H1 (cell line): ENCODE measurements around the gene RING1. TPM values are rescaled to one million over a fixed set of nuclear protein-coding genes. Genes with fewer than 3 reads are reported as not detected.

Source experiments
- CTCF ChIA-PET: fragments of 300-600 bp; sonication (Branson Sonifier 250); formaldehyde crosslinking; loops from one replicate; lab custom pipeline; 2021; ENCODE audit not compliant: partially characterized antibody; lab: Charles Lee
- POLR2A ChIA-PET: fragments of 300-600 bp; sonication (Branson Sonifier 250); formaldehyde crosslinking; loops from one replicate; lab custom pipeline; 2021; ENCODE audit warnings: inconsistent platforms; ENCODE audit not compliant: partially characterized antibody; lab: Charles Lee
- DNase-seq, 2 experiments: peaks; one replicate each; pipeline versions ENCODE4 v3.0.0 to v3.0.0-alpha.2; 2010 to 2022; ENCODE audit warnings: low spot score in 2 of 2, low read depth in 1 of 2, mixed read lengths in 1 of 2
- FAIRE-seq: peaks from 2 replicates; lab custom pipeline; 2011; peaks lifted over from hg19 to GRCh38; lab: Jason Lieb, UNC
- H2AFZ ChIP-seq: 2 replicates; pipeline ENCODE4 v1.8.1; 2012; ENCODE audit warnings: low read length, inconsistent platforms
- H2AK5ac ChIP-seq: 2 replicates; pipeline ENCODE4 v1.6.1; 2013; ENCODE audit warnings: low read depth, low read length
- H2BK120ac ChIP-seq: replicated peaks from 2 replicates; pipeline ENCODE3; 2013; ENCODE audit warnings: low read depth, low read length, inconsistent platforms
- H2BK12ac ChIP-seq: 2 replicates; pipeline ENCODE4 v1.6.1; 2013; ENCODE audit warnings: low read depth, low read length
- H2BK15ac ChIP-seq: 2 replicates; pipeline ENCODE4 v1.6.1; 2013; ENCODE audit warnings: low read length
- H2BK20ac ChIP-seq: 2 replicates; pipeline ENCODE4 v1.6.1; 2013; ENCODE audit warnings: low read length
- H2BK5ac ChIP-seq: 2 replicates; pipeline ENCODE4 v1.6.1; 2013; ENCODE audit warnings: low read depth, low read length
- H3K14ac ChIP-seq: 2 replicates; pipeline ENCODE4 v1.6.1; 2013; ENCODE audit warnings: inconsistent platforms; ENCODE audit not compliant: insufficient read length
- H3K18ac ChIP-seq: 2 replicates; pipeline ENCODE4 v1.6.1; 2013; ENCODE audit warnings: low read length; ENCODE audit errors: extremely low read depth
- H3K23ac ChIP-seq: 2 replicates; pipeline ENCODE4 v1.6.1; 2013; ENCODE audit warnings: inconsistent platforms; ENCODE audit not compliant: insufficient read length
- H3K23me2 ChIP-seq: 2 replicates; pipeline ENCODE4 v1.6.1; 2013; ENCODE audit warnings: low read depth, low read length
- H3K27ac ChIP-seq: 2 replicates; pipeline ENCODE4 v1.6.1; 2011; ENCODE audit warnings: low read depth, low read length, inconsistent platforms
- H3K27me3 ChIP-seq, 4 experiments: replicated peaks in 1 of 4; 1 replicate in 1 of 4; 2 replicates in 3 of 4; pipeline versions ENCODE4 v1.6.1 to v1.8.1; 2011 to 2013; ENCODE audit warnings: low read length in 3 of 4, mild to moderate bottlenecking in 3 of 4, inconsistent platforms in 2 of 4, mixed read lengths in 2 of 4, moderate library complexity in 1 of 4; ENCODE audit not compliant: control insufficient read depth in 3 of 4, insufficient read depth in 3 of 4; ENCODE audit errors: extremely low read depth in 1 of 4
- H3K36me3 ChIP-seq, 4 experiments: 2 replicates each; pipeline versions ENCODE4 v1.6.1 to v1.8.1; 2011 to 2013; ENCODE audit warnings: mild to moderate bottlenecking in 4 of 4, low read length in 3 of 4, moderate library complexity in 2 of 4, control low read depth in 1 of 4, inconsistent platforms in 1 of 4; ENCODE audit not compliant: insufficient read depth in 4 of 4, control insufficient read depth in 2 of 4
- H3K4ac ChIP-seq: replicated peaks from 2 replicates; pipeline ENCODE3; 2013; ENCODE audit warnings: low read length, low read depth, mixed read lengths, inconsistent platforms; ENCODE audit not compliant: insufficient read length
- H3K4me1 ChIP-seq, 4 experiments: replicated peaks in 1 of 4; 1 replicate in 1 of 4; 2 replicates in 3 of 4; pipeline versions ENCODE4 v1.6.1 to v1.8.1; 2011 to 2013; ENCODE audit warnings: low read length in 3 of 4, inconsistent platforms in 2 of 4, mixed read lengths in 1 of 4; ENCODE audit not compliant: insufficient read depth in 4 of 4, control insufficient read depth in 3 of 4
- H3K4me2 ChIP-seq, 2 experiments: 2 replicates each; pipeline versions ENCODE4 v1.6.1 to v1.8.1; 2011 to 2013; ENCODE audit warnings: low read depth in 2 of 2, low read length in 2 of 2, control low read depth in 1 of 2, inconsistent platforms in 1 of 2, mild to moderate bottlenecking in 1 of 2; ENCODE audit not compliant: insufficient read depth in 1 of 2
- H3K4me3 ChIP-seq, 4 experiments: fragments of 200-600, 300-600 bp in 1 of 4; sonication (generic), shearing (Covaris generic), sonication (Bioruptor Twin) in 1 of 4; 2 replicates each; pipeline versions ENCODE4 v1.5.1 to v1.8.1; 2011 to 2016; ENCODE audit warnings: low read length in 4 of 4, low read depth in 3 of 4, control low read depth in 2 of 4, inconsistent platforms in 2 of 4, mild to moderate bottlenecking in 2 of 4, mixed read lengths in 1 of 4, moderate library complexity in 1 of 4; ENCODE audit not compliant: insufficient read depth in 2 of 4; ENCODE audit errors: extremely low read depth in 1 of 4
- H3K56ac ChIP-seq: replicated peaks from 2 replicates; pipeline ENCODE3; 2013; ENCODE audit warnings: low read depth, mild to moderate bottlenecking, mixed read lengths, low read length, inconsistent platforms; ENCODE audit not compliant: insufficient read length
- H3K79me1 ChIP-seq: 2 replicates; pipeline ENCODE4 v1.6.1; 2013; ENCODE audit warnings: low read depth, low read length, control low read depth
- H3K79me2 ChIP-seq, 2 experiments: 2 replicates each; pipeline versions ENCODE4 v1.6.1 to v1.8.1; 2012 to 2013; ENCODE audit warnings: low read length in 2 of 2, mild to moderate bottlenecking in 2 of 2, inconsistent platforms in 1 of 2; ENCODE audit not compliant: insufficient read depth in 2 of 2, control insufficient read depth in 1 of 2
- H3K9ac ChIP-seq, 4 experiments: replicated peaks in 1 of 4; 1 replicate in 1 of 4; 2 replicates in 3 of 4; pipeline versions ENCODE4 v1.6.1 to v1.8.1; 2011 to 2013; ENCODE audit warnings: low read depth in 3 of 4, low read length in 3 of 4, control low read depth in 2 of 4, mild to moderate bottlenecking in 2 of 4, moderate library complexity in 2 of 4, inconsistent platforms in 1 of 4; ENCODE audit errors: extremely low read depth in 1 of 4
- H3K9me3 ChIP-seq, 2 experiments: 2 replicates each; pipeline versions ENCODE4 v1.6.1 to v1.8.1; 2012 to 2013; ENCODE audit warnings: mild to moderate bottlenecking in 2 of 2, moderate library complexity in 2 of 2, control low read depth in 1 of 2, inconsistent platforms in 1 of 2, low read depth in 1 of 2, low read length in 1 of 2, mixed read lengths in 1 of 2; ENCODE audit not compliant: insufficient read depth in 2 of 2
- H4K20me1 ChIP-seq, 2 experiments: replicated peaks in 1 of 2; 2 replicates each; pipeline versions ENCODE3 to v1.8.1; 2011 to 2013; ENCODE audit warnings: inconsistent platforms in 2 of 2, low read length in 2 of 2, mild to moderate bottlenecking in 1 of 2; ENCODE audit not compliant: insufficient read depth in 2 of 2, control insufficient read depth in 1 of 2
- H4K5ac ChIP-seq: 2 replicates; pipeline ENCODE4 v1.6.1; 2013; ENCODE audit warnings: low read length, low read depth, mixed read lengths, inconsistent platforms; ENCODE audit not compliant: insufficient read length
- H4K8ac ChIP-seq: 2 replicates; pipeline ENCODE4 v1.8.0; 2013; ENCODE audit warnings: mild to moderate bottlenecking, moderate library complexity, low read length, inconsistent platforms; ENCODE audit not compliant: insufficient read depth; ENCODE audit errors: extremely low read depth
- H4K91ac ChIP-seq: replicated peaks from 2 replicates; pipeline ENCODE3; 2013; ENCODE audit warnings: low read length, mixed read lengths, inconsistent platforms; ENCODE audit not compliant: insufficient read length
- POLR2AphosphoS5 ChIP-seq: IDR thresholded peaks from 2 replicates; pipeline ENCODE4 v1.6.1; 2011; ENCODE audit warnings: low read depth, low read length
- SP1 ChIP-seq: IDR thresholded peaks from 2 replicates; pipeline ENCODE4 v1.6.1; 2011; ENCODE audit warnings: low read depth, low read length
- WGBS, 2 experiments: shearing (Covaris generic) in 1 of 2; methylation state at CpG; one replicate each; pipeline versions ENCODE4 v1.1.6 to v1.1.7; 2013 to 2015; ENCODE audit warnings: low lambda C conversion rate in 2 of 2, mixed read lengths in 2 of 2, inconsistent platforms in 1 of 2, low coverage in 1 of 2, missing lambda C conversion rate in 1 of 2; ENCODE audit not compliant: insufficient replicate concordance in 2 of 2, insufficient coverage in 1 of 2, insufficient read length in 1 of 2; ENCODE audit errors: extremely low coverage in 1 of 2, missing lambda C conversion rate in 1 of 2; 5-methylcytosine and 5-hydroxymethylcytosine counted together
- polyA plus RNA-seq, 7 experiments: library from polyadenylated mRNA; depleted of rRNA in 3 of 7; stranded (reverse) in 5 of 7; unstranded in 2 of 7; fragments of >200 nt in 5 of 7; fragments of 200-250 nt in 2 of 7; gene quantifications; 1 replicate in 5 of 7; 2 replicates in 1 of 7; 4 replicates in 1 of 7; pipeline versions ENCODE4 v1.2.1 to v1.2.3, GENCODE V29; 2011 to 2013; ENCODE audit warnings: missing spikeins in 2 of 7, mixed read lengths in 2 of 7
- total RNA-seq: library from RNA; stranded (reverse); fragmentation: NEBNext Ultra II Directional; extraction: Animal tissue kit (Norgen Biotek cat#: 25700); gene quantifications from 2 replicates; pipeline ENCODE4 v1.2.1, GENCODE V29; 2021

Gene RING1
- total and polyA plus RNA-seq, 2 of the 8 experiments (the other 6 are each of a cell fraction or from before 2014, with no cell fraction given): 16.4 to 26.0 TPM

GRCh38 chr6:33204165-33204414 lies 4.2 kb upstream of the RING1 start:
- 6% methylated on average over 2 of the region's 4 CpGs; no CpG with 5 or more reads in 1 of the 2 experiments for WGBS, 2 experiments
- H3K4me3 ChIP-seq: peak overlapping the region in 1 of 4 experiments; percentile 93; a peak in 2 of 8 replicates
- no peak overlapping the region for H2BK5ac ChIP-seq
- peaks cover 4 to 40% (median 13%) of the 10 kb centered on the region in 4 experiments for H3K4me1 ChIP-seq
- peaks cover 7 to 23% (median 14%) of the 10 kb centered on the region in 4 experiments for H3K36me3 ChIP-seq
- FAIRE-seq (no peak), DNase-seq (no peak)
- H4K20me1 ChIP-seq: peaks cover 5 to 20% of the 10 kb centered on the region in 2 experiments
- H3K23ac ChIP-seq: no peak overlapping the region
- 0 out of 2 replicates have a peak overlapping the region, but pooled peaks have one; percentile 12 for H2BK12ac ChIP-seq
- H3K23me2 ChIP-seq: peaks cover 34% of the 10 kb centered on the region
- peaks cover 16% of the 10 kb centered on the region for H3K79me1 ChIP-seq
- no peak overlapping the region for H2AFZ ChIP-seq
- H3K18ac ChIP-seq: no peak overlapping the region
- TF ChIP-seq SP1: no peak
- TF ChIP-seq POLR2AphosphoS5: 0 out of 2 replicates have a peak, but pooled peaks have one; percentile 4
- no peak overlapping the region for H3K9ac ChIP-seq
- H2AK5ac ChIP-seq: no peak overlapping the region
- H4K91ac ChIP-seq: no peak overlapping the region
- ChIA-PET CTCF (interaction anchor here (0.6 to 2.4 kb wide), 3 partner anchors 11 to 203 kb away, joined by 3 to 23 read pairs (median 6); no protein-coding TSS in a partner anchor), POLR2A (interaction anchor here (0.6 to 2.0 kb wide), 5 partner anchors 9 to 232 kb away, joined by 3 to 16 read pairs (median 9); partner anchors contain the start of genes B3GALT4, RPS18 and VPS52)
- H2BK120ac ChIP-seq: no peak overlapping the region
- peak overlapping the region; percentile 13; the same call in 1 of the 2 replicates for H2BK20ac ChIP-seq
- H4K8ac ChIP-seq: no peak overlapping the region
- no peak overlapping the region for H3K14ac ChIP-seq
- H3K4me2 ChIP-seq: peak overlapping the region; percentile 72 to 97
- H3K27me3 ChIP-seq: peaks cover 9 to 32% (median 25%) of the 10 kb centered on the region in 4 experiments; a peak in 6 of 7 replicates
- H4K5ac ChIP-seq: no peak overlapping the region
- H3K56ac ChIP-seq: no peak overlapping the region
- peaks cover 3 to 22% of the 10 kb centered on the region in 2 experiments; a peak in 3 of 4 replicates for H3K79me2 ChIP-seq
- 0 out of 2 replicates have a peak overlapping the region, but pooled peaks have one; percentile 19 for H2BK15ac ChIP-seq
- no peak overlapping the region for H3K4ac ChIP-seq
- no peak overlapping the region for H3K27ac ChIP-seq
- H3K9me3 ChIP-seq: no peaks in the 10 kb centered on the region
